ENCODE measurements around the gene KIAA0930.

GRCh38 chr22:45244916-45245315 lies 4.2 kb upstream of the KIAA0930 start:
- TF ChIP-seq POLR2AphosphoS5 (IDR thresholded peaks at IDR 0.05; ENCODE audit: low read depth, low read length): no peak
- TF ChIP-seq, protein P1, sequence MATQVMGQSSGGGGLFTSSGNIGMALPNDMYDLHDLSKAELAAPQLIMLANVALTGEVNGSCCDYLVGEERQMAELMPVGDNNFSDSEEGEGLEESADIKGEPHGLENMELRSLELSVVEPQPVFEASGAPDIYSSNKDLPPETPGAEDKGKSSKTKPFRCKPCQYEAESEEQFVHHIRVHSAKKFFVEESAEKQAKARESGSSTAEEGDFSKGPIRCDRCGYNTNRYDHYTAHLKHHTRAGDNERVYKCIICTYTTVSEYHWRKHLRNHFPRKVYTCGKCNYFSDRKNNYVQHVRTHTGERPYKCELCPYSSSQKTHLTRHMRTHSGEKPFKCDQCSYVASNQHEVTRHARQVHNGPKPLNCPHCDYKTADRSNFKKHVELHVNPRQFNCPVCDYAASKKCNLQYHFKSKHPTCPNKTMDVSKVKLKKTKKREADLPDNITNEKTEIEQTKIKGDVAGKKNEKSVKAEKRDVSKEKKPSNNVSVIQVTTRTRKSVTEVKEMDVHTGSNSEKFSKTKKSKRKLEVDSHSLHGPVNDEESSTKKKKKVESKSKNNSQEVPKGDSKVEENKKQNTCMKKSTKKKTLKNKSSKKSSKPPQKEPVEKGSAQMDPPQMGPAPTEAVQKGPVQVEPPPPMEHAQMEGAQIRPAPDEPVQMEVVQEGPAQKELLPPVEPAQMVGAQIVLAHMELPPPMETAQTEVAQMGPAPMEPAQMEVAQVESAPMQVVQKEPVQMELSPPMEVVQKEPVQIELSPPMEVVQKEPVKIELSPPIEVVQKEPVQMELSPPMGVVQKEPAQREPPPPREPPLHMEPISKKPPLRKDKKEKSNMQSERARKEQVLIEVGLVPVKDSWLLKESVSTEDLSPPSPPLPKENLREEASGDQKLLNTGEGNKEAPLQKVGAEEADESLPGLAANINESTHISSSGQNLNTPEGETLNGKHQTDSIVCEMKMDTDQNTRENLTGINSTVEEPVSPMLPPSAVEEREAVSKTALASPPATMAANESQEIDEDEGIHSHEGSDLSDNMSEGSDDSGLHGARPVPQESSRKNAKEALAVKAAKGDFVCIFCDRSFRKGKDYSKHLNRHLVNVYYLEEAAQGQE (IDR thresholded peaks at IDR 0.05; ENCODE audit: insufficient read depth in 1 of 2, low read depth in 2 of 2, low read length in 2 of 2): no peak
